Measurements from ENCODE around the gene LRMDA. TPM values are rescaled to one million over a fixed set of nuclear protein-coding genes. Genes with fewer than 3 reads are reported as not detected.

Gene LRMDA
- total and polyA plus RNA-seq, 2 of the 8 experiments (the other 6 are each of a cell fraction or from before 2014, with no cell fraction given): 0.86 to 2.8 TPM

GRCh38 chr10:75868574-75868973 is 437.1 kb downstream of the LRMDA start:
- Histone ChIP-seq H2BK5ac (ENCODE audit: low read depth, low read length) (no peak overlapping the region), H3K56ac (replicated peaks; ENCODE audit: insufficient read length, low read depth, low read length) (no peak overlapping the region), H4K5ac (ENCODE audit: insufficient read length, low read depth, low read length) (no peak overlapping the region), H3K4me2 (ENCODE audit: insufficient read depth in 1 of 2, low read depth in 2 of 2, low read length in 2 of 2) (no peak overlapping the region), H3K9me3 (ENCODE audit: insufficient read depth in 2 of 2, low read depth in 1 of 2, low read length in 1 of 2) (no peaks in the 10 kb centered on the region), H2BK20ac (ENCODE audit: low read length) (no peak overlapping the region), H3K4me1 (replicated peaks in 1 of 4; ENCODE audit: control insufficient read depth in 3 of 4, insufficient read depth in 4 of 4, low read length in 3 of 4) (no peaks in the 10 kb centered on the region), H2AK5ac (ENCODE audit: low read depth, low read length) (no peak overlapping the region), H3K79me2 (ENCODE audit: control insufficient read depth in 1 of 2, insufficient read depth in 2 of 2, low read length in 2 of 2) (no peaks in the 10 kb centered on the region), H3K36me3 (ENCODE audit: control insufficient read depth in 2 of 4, insufficient read depth in 4 of 4, low read length in 3 of 4) (no peaks in the 10 kb centered on the region), H3K27me3 (replicated peaks in 1 of 4; ENCODE audit: control insufficient read depth in 3 of 4, extremely low read depth in 1 of 4, insufficient read depth in 3 of 4, low read length in 3 of 4) (no peaks in the 10 kb centered on the region), H3K23me2 (ENCODE audit: low read depth, low read length) (no peaks in the 10 kb centered on the region), H2BK15ac (ENCODE audit: low read length) (no peak overlapping the region), H3K9ac (replicated peaks in 1 of 4; ENCODE audit: extremely low read depth in 1 of 4, low read depth in 3 of 4, low read length in 3 of 4) (no peak overlapping the region), H4K8ac (ENCODE audit: extremely low read depth, insufficient read depth, low read length) (no peak overlapping the region), H3K27ac (ENCODE audit: low read depth, low read length) (no peak overlapping the region), H2BK12ac (ENCODE audit: low read depth, low read length) (no peak overlapping the region), H2AFZ (ENCODE audit: low read length) (0 out of 2 replicates have a peak overlapping the region, but pooled peaks have one; percentile 67), H3K18ac (ENCODE audit: extremely low read depth, low read length) (no peak overlapping the region), H3K14ac (ENCODE audit: insufficient read length) (no peak overlapping the region), H3K79me1 (ENCODE audit: low read depth, low read length) (no peaks in the 10 kb centered on the region), H4K20me1 (replicated peaks in 1 of 2; ENCODE audit: control insufficient read depth in 1 of 2, insufficient read depth in 2 of 2, low read length in 2 of 2) (no peaks in the 10 kb centered on the region), H3K4ac (replicated peaks; ENCODE audit: insufficient read length, low read depth, low read length) (no peak overlapping the region), H3K4me3 (ENCODE audit: extremely low read depth in 1 of 4, insufficient read depth in 2 of 4, low read depth in 3 of 4, low read length in 4 of 4) (no peak overlapping the region), H4K91ac (replicated peaks; ENCODE audit: insufficient read length, low read length) (no peak overlapping the region), H2BK120ac (replicated peaks; ENCODE audit: low read depth, low read length) (no peak overlapping the region), H3K23ac (ENCODE audit: insufficient read length) (no peak overlapping the region)
- 86% methylated on average over 5 of the region's 5 CpGs; no CpG with 5 or more reads in 1 of the 2 experiments for WGBS, 2 experiments (ENCODE audit: extremely low coverage in 1 of 2, insufficient coverage in 1 of 2, insufficient read length in 1 of 2, insufficient replicate concordance in 2 of 2, low coverage in 1 of 2, low lambda C conversion rate in 2 of 2, missing lambda C conversion rate in 1 of 2)
- FAIRE-seq (no peak), DNase-seq (ENCODE audit: low read depth in 1 of 2, low spot score in 2 of 2) (no peak)
- no peak for TF ChIP-seq CREB1 (IDR thresholded peaks at IDR 0.05)
- TF ChIP-seq NRF1 (IDR thresholded peaks at IDR 0.05; ENCODE audit: low read depth, low read length): no peak
- no peak for TF ChIP-seq SIX5 (IDR thresholded peaks at IDR 0.05; ENCODE audit: low read depth, low read length)
- ChIA-PET CTCF (ENCODE audit: partially characterized antibody) (interaction anchor here (1.9 kb wide), 1 partner anchor 9 kb away, joined by 7 read pairs; no protein-coding TSS in a partner anchor), POLR2A (ENCODE audit: partially characterized antibody) (no interaction called here)
